ENCODE data around the gene HMGXB4. TPM values are rescaled to one million over a fixed set of nuclear protein-coding genes. Genes with fewer than 3 reads are reported as not detected.

Gene HMGXB4
- total and polyA plus RNA-seq, 2 donors (not counting 1 experiment from before 2014, with no cell fraction given): 5.9 to 25.2 TPM

DNA sequence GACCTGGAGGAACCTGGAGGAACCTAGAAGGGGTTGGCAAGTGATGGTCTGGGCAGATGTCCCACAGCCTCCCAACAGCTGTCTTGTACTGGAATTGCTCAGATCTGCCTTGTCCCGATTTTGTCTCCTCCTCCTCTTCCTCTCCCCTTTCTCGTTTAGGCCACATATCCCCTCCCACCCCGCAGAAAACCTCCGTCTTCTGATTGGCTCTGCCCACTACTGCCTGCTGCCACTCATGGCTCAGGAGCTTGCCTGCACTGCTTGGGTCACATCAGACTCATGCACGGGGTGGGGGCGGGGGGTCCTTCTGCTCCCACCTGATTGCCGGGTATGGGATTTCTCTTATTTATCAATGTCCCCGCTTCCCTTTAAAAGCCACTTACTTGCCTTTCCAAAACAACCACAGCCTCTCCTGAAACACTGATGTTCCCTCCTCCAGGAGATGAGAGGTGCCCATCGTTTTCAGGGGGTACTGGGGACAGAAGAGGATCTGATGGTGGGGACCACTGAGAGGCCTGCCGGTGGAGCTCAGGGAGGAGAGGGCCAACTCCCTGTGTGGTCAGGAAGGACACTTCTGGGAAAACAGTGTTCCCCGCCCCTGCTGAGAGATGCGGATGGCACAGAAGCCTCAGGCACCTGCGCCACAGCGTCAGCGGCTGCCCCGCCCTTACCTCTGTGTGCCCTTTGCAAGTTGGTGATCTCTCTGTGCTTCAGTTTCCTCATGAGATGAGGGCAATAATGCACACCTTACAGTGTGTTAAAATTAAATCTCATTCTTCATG is 57.1 kb downstream of the HMGXB4 start:
- intact Hi-C loops (cut with micrococcal nuclease): no loop called here
- Mint-ChIP-seq H3K4me1 (peaks cover 30% of the 10 kb centered on the region), H3K9me3 (ENCODE audit: insufficient read depth) (no peaks in the 10 kb centered on the region), H3K27ac (no peak overlapping the region), H3K27me3 (no peaks in the 10 kb centered on the region), H3K4me3 (no peak overlapping the region)
- Histone ChIP-seq H3K4me1 (ENCODE audit: control insufficient read depth in 2 of 2, insufficient read depth in 2 of 2, low read length in 2 of 2) (peaks cover 0 to 24% of the 10 kb centered on the region in 2 donors), H2AFZ (ENCODE audit: insufficient read depth, low read depth, low read length, poor library complexity, severe bottlenecking) (no peak overlapping the region), H3K27me3 (replicated peaks in 1 of 4; ENCODE audit: control extremely low read depth in 1 of 4, control insufficient read depth in 3 of 4, insufficient read depth in 4 of 4, low read length in 3 of 4) (no peaks in the 10 kb centered on the region), H3K9ac (ENCODE audit: low read length) (no peak overlapping the region), H4K20me1 (ENCODE audit: control insufficient read depth, insufficient read depth, low read length, poor library complexity, severe bottlenecking) (peaks cover 16% of the 10 kb centered on the region), H3K4me2 (replicated peaks; ENCODE audit: low read depth, low read length, poor library complexity, severe bottlenecking) (no peak overlapping the region), H3K36me3 (replicated peaks in 1 of 2; ENCODE audit: control extremely low read depth in 1 of 2, control insufficient read depth in 1 of 2, extremely low read depth in 1 of 2, insufficient read depth in 2 of 2, low read length in 1 of 2) (peaks cover 0 to 17% of the 10 kb centered on the region in 2 experiments), H3K9me3 (ENCODE audit: control extremely low read depth in 1 of 3, control insufficient read depth in 2 of 3, insufficient read depth in 1 of 3, low read length in 2 of 3) (no peaks in the 10 kb centered on the region), H3K79me2 (ENCODE audit: control insufficient read depth, insufficient read depth, low read length) (peaks cover 15% of the 10 kb centered on the region), H3K4me3 (ENCODE audit: control extremely low read depth in 1 of 5, extremely low read depth in 1 of 5, insufficient read depth in 1 of 5, low read depth in 2 of 5, low read length in 4 of 5) (no peak overlapping the region), H3K27ac (ENCODE audit: low read length in 2 of 2) (no peak overlapping the region)
- ATAC-seq (ENCODE audit: low read depth): no peak
- no peak for TF ChIP-seq EZH2 (IDR thresholded peaks at IDR 0.05; ENCODE audit: borderline replicate concordance, insufficient read depth, low read depth, low read length, poor library complexity, severe bottlenecking)
- TF ChIP-seq, protein P1, sequence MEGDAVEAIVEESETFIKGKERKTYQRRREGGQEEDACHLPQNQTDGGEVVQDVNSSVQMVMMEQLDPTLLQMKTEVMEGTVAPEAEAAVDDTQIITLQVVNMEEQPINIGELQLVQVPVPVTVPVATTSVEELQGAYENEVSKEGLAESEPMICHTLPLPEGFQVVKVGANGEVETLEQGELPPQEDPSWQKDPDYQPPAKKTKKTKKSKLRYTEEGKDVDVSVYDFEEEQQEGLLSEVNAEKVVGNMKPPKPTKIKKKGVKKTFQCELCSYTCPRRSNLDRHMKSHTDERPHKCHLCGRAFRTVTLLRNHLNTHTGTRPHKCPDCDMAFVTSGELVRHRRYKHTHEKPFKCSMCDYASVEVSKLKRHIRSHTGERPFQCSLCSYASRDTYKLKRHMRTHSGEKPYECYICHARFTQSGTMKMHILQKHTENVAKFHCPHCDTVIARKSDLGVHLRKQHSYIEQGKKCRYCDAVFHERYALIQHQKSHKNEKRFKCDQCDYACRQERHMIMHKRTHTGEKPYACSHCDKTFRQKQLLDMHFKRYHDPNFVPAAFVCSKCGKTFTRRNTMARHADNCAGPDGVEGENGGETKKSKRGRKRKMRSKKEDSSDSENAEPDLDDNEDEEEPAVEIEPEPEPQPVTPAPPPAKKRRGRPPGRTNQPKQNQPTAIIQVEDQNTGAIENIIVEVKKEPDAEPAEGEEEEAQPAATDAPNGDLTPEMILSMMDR (IDR thresholded peaks at IDR 0.05): no peak
- CTCF ChIA-PET: no interaction called here
- POLR2A ChIA-PET: interaction anchor here (0.9 kb wide), 1 partner anchor 15 kb away, joined by 3 read pairs; the partner anchor contains the start of gene TOM1
- 86% methylated on average over 14 of the region's 16 CpGs for WGBS (ENCODE audit: insufficient coverage)
- DNase-seq: no peak

DNA sequence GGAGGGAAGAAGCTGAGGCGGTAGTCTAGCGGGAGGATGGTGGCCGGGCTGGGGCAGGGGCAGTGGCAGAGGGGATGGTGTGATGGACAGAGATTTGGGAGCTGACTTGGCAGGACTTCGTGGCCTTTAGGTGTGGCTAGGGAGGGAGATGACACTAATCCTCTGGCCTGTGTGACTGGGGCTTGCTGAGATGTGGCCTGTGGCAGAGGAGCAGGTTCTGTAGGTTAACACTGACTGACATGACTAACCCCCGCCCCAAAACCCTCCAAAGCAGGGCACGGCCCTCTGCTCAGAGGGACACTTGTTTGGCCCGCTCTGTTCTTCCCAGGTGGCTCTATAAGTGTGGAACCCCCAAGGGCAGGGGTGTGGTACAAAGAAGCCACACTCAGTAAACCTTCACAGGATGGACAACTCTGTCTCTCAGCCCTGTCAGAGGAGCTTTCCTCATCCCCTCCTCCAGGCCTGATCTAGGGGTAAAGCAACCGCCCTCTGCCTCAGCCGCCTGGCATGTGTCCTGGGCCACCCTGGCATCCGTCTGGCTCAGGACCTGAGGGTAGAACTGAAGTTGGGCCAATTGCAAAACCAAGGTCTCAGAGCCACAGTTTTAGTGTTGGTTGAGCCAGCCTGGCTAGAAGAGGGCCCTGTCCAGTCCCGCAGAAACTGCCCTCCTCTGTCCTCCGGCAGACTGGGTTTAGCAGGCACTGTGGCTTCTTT is 58.0 kb downstream of the HMGXB4 start:
- H3K4me1 Mint-ChIP-seq: peaks cover 22% of the 10 kb centered on the region
- no peak overlapping the region for H3K27ac Mint-ChIP-seq
- intact Hi-C loops (cut with micrococcal nuclease): no loop called here
- ChIA-PET CTCF (no interaction called here), POLR2A (no interaction called here)
- H3K9ac ChIP-seq (ENCODE audit: low read length): no peak overlapping the region
- no peak for DNase-seq
- H3K9me3 ChIP-seq (ENCODE audit: control extremely low read depth in 1 of 3, control insufficient read depth in 2 of 3, insufficient read depth in 1 of 3, low read length in 2 of 3): peaks cover 0 to 2% (median 0%) of the 10 kb centered on the region in 3 donors
- no peak overlapping the region for H3K4me2 ChIP-seq (replicated peaks; ENCODE audit: low read depth, low read length, poor library complexity, severe bottlenecking)
- H4K20me1 ChIP-seq (ENCODE audit: control insufficient read depth, insufficient read depth, low read length, poor library complexity, severe bottlenecking): peaks cover 10% of the 10 kb centered on the region
- H3K4me1 ChIP-seq (ENCODE audit: control insufficient read depth in 2 of 2, insufficient read depth in 2 of 2, low read length in 2 of 2): peaks cover 0 to 16% of the 10 kb centered on the region in 2 donors
- no peaks in the 10 kb centered on the region for H3K9me3 Mint-ChIP-seq (ENCODE audit: insufficient read depth)
- TF ChIP-seq, protein P1 (IDR thresholded peaks at IDR 0.05): no peak
- TF ChIP-seq EZH2 (IDR thresholded peaks at IDR 0.05; ENCODE audit: borderline replicate concordance, insufficient read depth, low read depth, low read length, poor library complexity, severe bottlenecking): no peak
- H3K27me3 Mint-ChIP-seq: no peaks in the 10 kb centered on the region
- H3K79me2 ChIP-seq (ENCODE audit: control insufficient read depth, insufficient read depth, low read length): peaks cover 15% of the 10 kb centered on the region
- no peak overlapping the region for H3K4me3 Mint-ChIP-seq
- H3K27ac ChIP-seq (ENCODE audit: low read length in 2 of 2): no peak overlapping the region
- H3K36me3 ChIP-seq (replicated peaks in 1 of 2; ENCODE audit: control extremely low read depth in 1 of 2, control insufficient read depth in 1 of 2, extremely low read depth in 1 of 2, insufficient read depth in 2 of 2, low read length in 1 of 2): peaks cover 0 to 22% of the 10 kb centered on the region in 2 experiments
- WGBS (ENCODE audit: insufficient coverage): 95% methylated on average over 9 of the region's 12 CpGs
- no peak overlapping the region for H3K4me3 ChIP-seq (ENCODE audit: control extremely low read depth in 1 of 5, extremely low read depth in 1 of 5, insufficient read depth in 1 of 5, low read depth in 2 of 5, low read length in 4 of 5)
- no peaks in the 10 kb centered on the region for H3K27me3 ChIP-seq (replicated peaks in 1 of 4; ENCODE audit: control extremely low read depth in 1 of 4, control insufficient read depth in 3 of 4, insufficient read depth in 4 of 4, low read length in 3 of 4)
- no peak overlapping the region for H2AFZ ChIP-seq (ENCODE audit: insufficient read depth, low read depth, low read length, poor library complexity, severe bottlenecking)
- no peak for ATAC-seq (ENCODE audit: low read depth)

Data from B cell (primary cell).